Measurements from ENCODE around the gene ACTN1. TPM values are rescaled to one million over a fixed set of nuclear protein-coding genes. Genes with fewer than 3 reads are reported as not detected.

The ACTN1 gene
- total and polyA plus RNA-seq, 2 of the 8 experiments (the other 6 are each of a cell fraction or from before 2014, with no cell fraction given): 236 to 262 TPM

DNA sequence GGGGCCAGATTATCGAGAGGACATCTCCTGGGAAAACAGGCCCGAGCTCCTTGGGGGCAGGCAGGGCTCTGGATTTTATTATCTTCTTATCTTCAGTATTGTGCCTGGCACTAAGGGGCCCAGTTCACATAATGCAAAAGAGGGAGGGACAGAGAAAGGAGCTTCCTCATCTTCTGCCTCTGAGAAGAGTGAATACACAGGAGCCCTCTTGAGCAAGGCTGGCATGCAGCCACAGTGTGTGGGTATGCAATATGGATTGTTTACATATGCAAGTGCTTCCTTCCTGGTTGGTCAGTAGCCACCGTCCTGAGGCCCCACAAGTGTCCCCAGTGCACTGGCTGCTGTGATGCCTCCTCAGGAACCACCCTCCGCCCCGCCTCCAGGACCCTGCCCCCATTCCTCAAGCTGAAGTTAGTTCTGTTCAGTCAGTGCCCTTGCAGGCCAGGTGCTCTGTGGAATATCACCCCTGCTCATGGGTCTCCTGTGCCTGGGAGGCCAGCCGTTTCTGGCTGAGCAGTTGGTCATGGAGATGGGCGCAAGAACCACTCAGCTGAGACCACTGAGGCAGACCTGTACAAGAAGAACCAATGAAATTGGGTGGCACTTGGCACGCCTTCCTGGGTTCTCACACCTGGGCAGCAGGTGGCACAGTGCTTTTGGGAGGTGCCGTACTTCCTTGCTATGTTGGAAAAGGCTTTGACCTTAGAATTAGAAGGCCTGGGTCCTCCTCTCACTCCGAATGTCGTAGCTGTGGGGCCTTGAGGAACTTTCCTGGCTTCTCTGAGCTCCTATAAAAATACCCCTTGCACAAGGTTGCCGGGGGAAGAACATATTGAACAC is 35.1 kb upstream of the ACTN1 start:
- FAIRE-seq (no peak), DNase-seq (ENCODE audit: low read depth in 1 of 2, low spot score in 2 of 2) (no peak)
- Histone ChIP-seq H3K36me3 (ENCODE audit: control insufficient read depth in 2 of 4, insufficient read depth in 4 of 4, low read length in 3 of 4) (no peaks in the 10 kb centered on the region), H3K9me3 (ENCODE audit: insufficient read depth in 2 of 2, low read depth in 1 of 2, low read length in 1 of 2) (no peaks in the 10 kb centered on the region), H3K18ac (ENCODE audit: extremely low read depth, low read length) (peak overlapping the region; percentile 36; the same call in 1 of the 2 replicates), H2BK20ac (ENCODE audit: low read length) (no peak overlapping the region), H4K8ac (ENCODE audit: extremely low read depth, insufficient read depth, low read length) (no peak overlapping the region), H3K14ac (ENCODE audit: insufficient read length) (no peak overlapping the region), H3K4me1 (replicated peaks in 1 of 4; ENCODE audit: control insufficient read depth in 3 of 4, insufficient read depth in 4 of 4, low read length in 3 of 4) (peaks cover 3 to 11% (median 6%) of the 10 kb centered on the region in 4 experiments), H3K79me1 (ENCODE audit: low read depth, low read length) (no peaks in the 10 kb centered on the region), H3K23me2 (ENCODE audit: low read depth, low read length) (peaks cover 1% of the 10 kb centered on the region; the same call in 1 of the 2 replicates), H3K9ac (replicated peaks in 1 of 4; ENCODE audit: extremely low read depth in 1 of 4, low read depth in 3 of 4, low read length in 3 of 4) (no peak overlapping the region), H3K27ac (ENCODE audit: low read depth, low read length) (no peak overlapping the region; the same call in 1 of the 2 replicates), H3K4me2 (ENCODE audit: insufficient read depth in 1 of 2, low read depth in 2 of 2, low read length in 2 of 2) (no peak overlapping the region; a peak in 1 of 4 replicates), H2BK120ac (replicated peaks; ENCODE audit: low read depth, low read length) (no peak overlapping the region), H2BK5ac (ENCODE audit: low read depth, low read length) (peak overlapping the region; percentile 41; the same call in 1 of the 2 replicates), H3K56ac (replicated peaks; ENCODE audit: insufficient read length, low read depth, low read length) (no peak overlapping the region), H3K79me2 (ENCODE audit: control insufficient read depth in 1 of 2, insufficient read depth in 2 of 2, low read length in 2 of 2) (no peaks in the 10 kb centered on the region), H2BK12ac (ENCODE audit: low read depth, low read length) (peak overlapping the region; percentile 93; the same call in 1 of the 2 replicates), H2AK5ac (ENCODE audit: low read depth, low read length) (peak overlapping the region; percentile 44; the same call in 1 of the 2 replicates), H4K5ac (ENCODE audit: insufficient read length, low read depth, low read length) (no peak overlapping the region), H3K4ac (replicated peaks; ENCODE audit: insufficient read length, low read depth, low read length) (no peak overlapping the region), H3K4me3 (ENCODE audit: extremely low read depth in 1 of 4, insufficient read depth in 2 of 4, low read depth in 3 of 4, low read length in 4 of 4) (no peak overlapping the region), H2BK15ac (ENCODE audit: low read length) (peak overlapping the region; percentile 100), H3K27me3 (replicated peaks in 1 of 4; ENCODE audit: control insufficient read depth in 3 of 4, extremely low read depth in 1 of 4, insufficient read depth in 3 of 4, low read length in 3 of 4) (no peaks in the 10 kb centered on the region), H4K20me1 (replicated peaks in 1 of 2; ENCODE audit: control insufficient read depth in 1 of 2, insufficient read depth in 2 of 2, low read length in 2 of 2) (no peaks in the 10 kb centered on the region), H4K91ac (replicated peaks; ENCODE audit: insufficient read length, low read length) (peak overlapping the region; percentile 42), H3K23ac (ENCODE audit: insufficient read length) (no peak overlapping the region), H2AFZ (ENCODE audit: low read length) (no peak overlapping the region)
- CTCF ChIA-PET (ENCODE audit: partially characterized antibody): interaction anchor here (0.6 to 2.8 kb wide), 6 partner anchors 12 to 93 kb away, joined by 3 to 11 read pairs (median 3); no protein-coding TSS in a partner anchor
- 84% methylated on average over 12 of the region's 12 CpGs; no CpG with 5 or more reads in 1 of the 2 experiments for WGBS, 2 experiments (ENCODE audit: extremely low coverage in 1 of 2, insufficient coverage in 1 of 2, insufficient read length in 1 of 2, insufficient replicate concordance in 2 of 2, low coverage in 1 of 2, low lambda C conversion rate in 2 of 2, missing lambda C conversion rate in 1 of 2)
- POLR2A ChIA-PET (ENCODE audit: partially characterized antibody): interaction anchor here (1.2 to 1.6 kb wide), 2 partner anchors 15 to 37 kb away, joined by 3 to 4 read pairs; no protein-coding TSS in a partner anchor
- TF ChIP-seq TCF12 (IDR thresholded peaks at IDR 0.05; ENCODE audit: low read depth, low read length): no peak
- no peak for TF ChIP-seq BACH1 (IDR thresholded peaks at IDR 0.05; ENCODE audit: low read length)
- TF ChIP-seq ZNF274 (IDR thresholded peaks at IDR 0.05; ENCODE audit: borderline replicate concordance, extremely low read depth, low read length): no peak
- TF ChIP-seq EZH2 (IDR thresholded peaks at IDR 0.05; ENCODE audit: low read depth, low read length, severe bottlenecking): no peak
- no peak for TF ChIP-seq JUND (IDR thresholded peaks at IDR 0.05; ENCODE audit: low read length)
- no peak for TF ChIP-seq CBX8 (IDR thresholded peaks at IDR 0.05; ENCODE audit: borderline replicate concordance, low read depth, low read length)
- no peak for TF ChIP-seq POU5F1 (IDR thresholded peaks at IDR 0.05; ENCODE audit: low read depth, low read length)
- TF ChIP-seq GTF2F1 (IDR thresholded peaks at IDR 0.05; ENCODE audit: borderline replicate concordance, low read depth, low read length): no peak
- no peak for TF ChIP-seq TAF1 (IDR thresholded peaks at IDR 0.05; ENCODE audit: low read depth, low read length)

Measured in H1 (cell line).